ENCODE data around the gene PPY. TPM values are rescaled to one million over a fixed set of nuclear protein-coding genes. Genes with fewer than 3 reads are reported as not detected.

Gene PPY
- total and polyA plus RNA-seq, 9 donors, result not detected

- intact Hi-C loops (cut with DNase I), result no loop called here
- DNase-seq, result peak; percentile 66 to 83 (median 77)
These were observed 34.8 kb downstream of the PPY start, which contains the start of gene MPP2 for GRCh38 chr17:43907425-43907981. TSS of gene MPP2 (minus strand) at chr17:43907536. CDS start at chr17:43904460, 3,076 bp downstream.

GRCh38 chr17:43906951-43907424 is 35.3 kb downstream of the PPY start:
- intact Hi-C loops (cut with DNase I), result no loop called here

More at GRCh38 chr17:43907425-43907981, 34.8 kb downstream of the PPY start, which contains the start of gene MPP2:
- no peaks in the 10 kb centered on the region for H3K27me3 ChIP-seq
- H3K27ac ChIP-seq, result peak within 1 kb of the TSS; percentile 9 to 68
- H3K36me3 ChIP-seq, result no peaks in the 10 kb centered on the region
- H3K9me3 ChIP-seq, result no peaks in the 10 kb centered on the region
- H3K4me3 ChIP-seq, result peak within 1 kb of the TSS; percentile 57
- TF ChIP-seq POLR2A (IDR thresholded peaks at IDR 0.05), result peak; percentile 44
- TF ChIP-seq EP300 (IDR thresholded peaks at IDR 0.05), result no peak
- peak in 2 of 3 donors; percentile 24 to 54 for TF ChIP-seq CTCF (IDR thresholded peaks at IDR 0.05)
- 0 to 2% (median 1%) methylated on average over 36 of the region's 36 CpGs for WGBS, 3 donors
- H3K4me1 ChIP-seq (ENCODE audit: insufficient read depth), result peaks cover 10% of the 10 kb centered on the region

GRCh38 chr17:43905985-43906852 is 36.1 kb downstream of the PPY start:
- peak overlapping the region in 1 of 2 donors; percentile 68 for H3K27ac ChIP-seq
- H3K4me1 ChIP-seq (ENCODE audit: insufficient read depth), result peaks cover 10% of the 10 kb centered on the region
- H3K9me3 ChIP-seq, result no peaks in the 10 kb centered on the region
- TF ChIP-seq CTCF (IDR thresholded peaks at IDR 0.05) (no peak), POLR2A (IDR thresholded peaks at IDR 0.05) (no peak), EP300 (IDR thresholded peaks at IDR 0.05) (no peak)
- no peaks in the 10 kb centered on the region for H3K36me3 ChIP-seq
- no peaks in the 10 kb centered on the region for H3K27me3 ChIP-seq
- intact Hi-C loops (cut with DNase I), result no loop called here
- 3 to 5% (median 3%) methylated on average over 33 to 37 of the region's 37 CpGs for whole genome bisulfite sequencing, 3 donors
- DNase-seq, result peak; percentile 66 to 83 (median 76)
- peak overlapping the region; percentile 57 for H3K4me3 ChIP-seq

More at GRCh38 chr17:43906951-43907424, 35.3 kb downstream of the PPY start:
- Histone ChIP-seq H3K36me3 (no peaks in the 10 kb centered on the region), H3K4me1 (ENCODE audit: insufficient read depth) (peaks cover 10% of the 10 kb centered on the region), H3K9me3 (no peaks in the 10 kb centered on the region), H3K27me3 (no peaks in the 10 kb centered on the region), H3K4me3 (peak overlapping the region; percentile 57), H3K27ac (peak overlapping the region; percentile 9 to 68)
- no peak for TF ChIP-seq POLR2A (IDR thresholded peaks at IDR 0.05)
- TF ChIP-seq CTCF (IDR thresholded peaks at IDR 0.05), result no peak
- peak in 4 of 5 donors; percentile 15 to 54 (median 47) for DNase-seq
- WGBS, 3 donors, result 1% methylated on average over 28 to 29 of the region's 29 CpGs

GRCh38 chr17:43905400-43905984 is 36.8 kb downstream of the PPY start:
- H3K9me3 ChIP-seq, result no peaks in the 10 kb centered on the region
- DNase-seq, result no peak
- H3K27me3 ChIP-seq, result no peaks in the 10 kb centered on the region
- peak overlapping the region; percentile 57 for H3K4me3 ChIP-seq
- no peaks in the 10 kb centered on the region for H3K36me3 ChIP-seq
- no peak overlapping the region for H3K27ac ChIP-seq
- 37 to 50% (median 37%) methylated on average over 3 of the region's 3 CpGs for WGBS, 3 donors
- H3K4me1 ChIP-seq (ENCODE audit: insufficient read depth), result peaks cover 10% of the 10 kb centered on the region
- no peak for TF ChIP-seq CTCF (IDR thresholded peaks at IDR 0.05)
- no peak for TF ChIP-seq EP300 (IDR thresholded peaks at IDR 0.05)
- no peak for TF ChIP-seq POLR2A (IDR thresholded peaks at IDR 0.05)
- intact Hi-C loops (cut with DNase I), result no loop called here

Measured in ovary (tissue), 9 donors.